GM12878 (cell line): ENCODE results near the gene SLC4A5. TPM values are rescaled to one million over a fixed set of nuclear protein-coding genes. Genes with fewer than 3 reads are reported as not detected.

Source experiments
- ATAC-seq: fragments of 200-7000 bp; cut with Tn5 transposase; 3 replicates; pipeline ENCODE4 v1.9.1; 2020; ENCODE audit warnings: mild to moderate bottlenecking, moderate library complexity
- BruUV-seq: library from RNA; stranded (reverse); fragments of 400-500 nt; replicated peaks from 2 replicates; lab custom pipeline; 2021; lab: Mats Ljungman, UMichigan
- CTCF ChIA-PET: fragments of 300-600 bp; sonication (Branson Sonifier 250); formaldehyde crosslinking; extraction: SDS; loops from one replicate; lab custom pipeline; 2021; ENCODE audit warnings: inconsistent platforms; lab: Yijun Ruan, JAX
- POLR2A ChIA-PET: fragments of 350-600 bp; formaldehyde crosslinking; extraction: SDS; loops from one replicate; lab custom pipeline; 2021; ENCODE audit warnings: inconsistent platforms; lab: Charles Lee
- RAD21 ChIA-PET: fragments of 300-600 bp; sonication (Branson Sonifier 250); formaldehyde crosslinking; loops from one replicate; lab custom pipeline; 2023; ENCODE audit warnings: antibody characterized with exemption; ENCODE audit not compliant: unreplicated experiment; lab: Charles Lee
- SMC1A ChIA-PET: fragments of 300-600 bp; sonication (Branson Sonifier 250); formaldehyde crosslinking; loops from one replicate; lab custom pipeline; 2023; ENCODE audit not compliant: unreplicated experiment, uncharacterized antibody; lab: Charles Lee
- DNase-seq: peaks from one replicate; pipeline ENCODE4 v3.0.0-alpha.2; 2011; ENCODE audit warnings: low read depth, low spot score
- FAIRE-seq: peaks from 3 replicates; lab custom pipeline; 2011; peaks lifted over from hg19 to GRCh38; lab: Jason Lieb, UNC
- H2AFZ ChIP-seq: 2 replicates; pipeline ENCODE4 v1.6.0; 2011; ENCODE audit warnings: low read depth, low read length, control low read depth; ENCODE audit not compliant: control insufficient read depth
- H3K27ac ChIP-seq: 2 replicates; pipeline ENCODE4 v1.5.1; 2011; ENCODE audit warnings: control low read depth; ENCODE audit not compliant: control insufficient read depth, insufficient read depth
- H3K27me3 ChIP-seq, 2 experiments: replicated peaks in 1 of 2; 2 replicates each; pipeline versions ENCODE4 v1.6.0 to v1.6.1; 2011; ENCODE audit warnings: low read length in 1 of 2; ENCODE audit not compliant: control insufficient read depth in 2 of 2, insufficient read depth in 2 of 2
- H3K36me3 ChIP-seq, 2 experiments: 2 replicates each; pipeline ENCODE4 v1.5.1; 2011; ENCODE audit warnings: low read length in 1 of 2; ENCODE audit not compliant: control insufficient read depth in 2 of 2, insufficient read depth in 2 of 2
- H3K4me1 ChIP-seq: 2 replicates; pipeline ENCODE4 v1.6.1; 2011; ENCODE audit warnings: mild to moderate bottlenecking, low read length, moderate library complexity, mixed read lengths; ENCODE audit not compliant: control insufficient read depth, insufficient read depth
- H3K4me2 ChIP-seq: 2 replicates; pipeline ENCODE4 v1.6.0; 2011; ENCODE audit warnings: control low read depth; ENCODE audit not compliant: control insufficient read depth, insufficient read depth
- H3K4me3 ChIP-seq: fragments of 200-600 bp; sonication (generic); 2 replicates; pipeline ENCODE4 v1.5.1; 2016
- H3K79me2 ChIP-seq: 2 replicates; pipeline ENCODE4 v1.6.0; 2011; ENCODE audit warnings: low read length; ENCODE audit not compliant: control insufficient read depth, insufficient read depth
- H3K9ac ChIP-seq: 2 replicates; pipeline ENCODE4 v1.8.0; 2011; ENCODE audit warnings: low read length, control low read depth, mixed read lengths; ENCODE audit not compliant: control insufficient read depth, insufficient read depth
- H3K9me3 ChIP-seq: replicated peaks from 3 replicates; pipeline ENCODE4 v1.5.1; 2011; ENCODE audit warnings: mild to moderate bottlenecking, low read length; ENCODE audit not compliant: control insufficient read depth, insufficient read depth
- H4K20me1 ChIP-seq: 2 replicates; pipeline ENCODE4 v1.6.0; 2011; ENCODE audit not compliant: control insufficient read depth, insufficient read depth
- HDGF ChIP-seq: fragments of 450-650 bp; IDR thresholded peaks from 2 replicates; pipeline ENCODE4 v1.6.1; 2016; ENCODE audit warnings: antibody characterized with exemption
- KLF5 ChIP-seq: fragments of 450-650 bp; IDR thresholded peaks from 2 replicates; pipeline ENCODE4 v1.6.1; 2014; ENCODE audit warnings: mild to moderate bottlenecking; ENCODE audit not compliant: partially characterized antibody
- WGBS: methylation state at CpG from one replicate; pipeline ENCODE4 v1.1.6; 2016; ENCODE audit warnings: low lambda C conversion rate; ENCODE audit not compliant: insufficient replicate concordance, insufficient coverage; ENCODE audit errors: missing lambda C conversion rate; 5-methylcytosine and 5-hydroxymethylcytosine counted together
- in situ Hi-C: fragments of 300-500 bp; cut with MboI; formaldehyde crosslinking; loops from 9 replicates; pipeline ENCODE4 v1.14.3; 2018; ENCODE audit warnings: mixed read lengths
- intact Hi-C: fragments of 100-400 bp; cut with micrococcal nuclease; formaldehyde crosslinking; loops from one replicate; pipeline ENCODE4 v1.14.2; 2022; ENCODE audit not compliant: unreplicated experiment
- polyA plus RNA-seq, 11 experiments: library from polyadenylated mRNA; depleted of rRNA in 4 of 11; unstranded in 6 of 11; stranded (reverse) in 5 of 11; fragments of >200 nt; fragmentation: Nextera tagmentation in 4 of 11; fragmentation: Illumina TruSeq in 1 of 11; extraction: Ambion mirVana in 4 of 11; extraction: Trizol in 1 of 11; gene quantifications; 1 replicate in 1 of 11; 2 replicates in 10 of 11; pipeline versions ENCODE4 v1.2.1 to v1.2.3, GENCODE V29; 2011 to 2016; ENCODE audit warnings: inconsistent platforms in 2 of 11, missing spikeins in 2 of 11, low read depth in 1 of 11
- total RNA-seq, 4 experiments: library from RNA; depleted of rRNA in 3 of 4; stranded (reverse); fragments of >200 nt in 3 of 4; fragmentation: Illumina TruSeq in 1 of 4; extraction: Trizol in 1 of 4; gene quantifications; 2 replicates each; pipeline versions ENCODE4 v1.2.1 to v1.2.3, GENCODE V29; 2013 to 2021
- TF ChIP-seq, protein P1 (sequence below): fragments of 450-650 bp; conservative IDR thresholded peaks from 2 replicates; pipeline ENCODE4 v1.6.1; 2017; ENCODE audit warnings: mild to moderate bottlenecking, moderate library complexity

SLC4A5 gene
- total and polyA plus RNA-seq, 10 of the 15 experiments (the other 5 are each of a cell fraction or from before 2014, with no cell fraction given), result 0.15 to 4.7 (median 1.6) TPM

DNA sequence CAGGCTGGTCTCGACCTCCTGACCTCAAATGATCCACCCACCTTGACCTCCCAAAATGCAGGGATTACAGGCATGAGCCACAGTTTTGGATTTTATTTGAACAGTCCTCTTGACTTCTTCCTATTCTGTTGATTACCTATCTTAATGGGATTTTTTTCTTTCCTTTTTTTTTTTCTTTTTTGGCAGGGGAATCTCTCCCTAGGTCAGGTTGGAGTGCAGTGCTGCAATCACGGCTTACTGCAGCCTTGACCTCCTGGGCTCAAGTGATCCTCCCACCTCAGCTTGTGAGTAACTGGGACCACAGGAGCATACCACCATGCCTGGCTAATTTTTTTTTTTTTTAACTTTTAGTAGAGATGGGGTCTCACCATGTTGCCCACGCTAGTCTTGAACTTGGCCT lies 142.0 kb downstream of the SLC4A5 start:
- no peak overlapping the region for H2AFZ ChIP-seq
- peak overlapping the region; percentile 40 for H3K27ac ChIP-seq
- peak overlapping the region; percentile 96 for H3K4me3 ChIP-seq
- no peak for DNase-seq
- in situ Hi-C loops, result no loop called here
- POLR2A ChIA-PET, result interaction anchor here (0.6 to 6.4 kb wide), 7 partner anchors 9 to 586 kb away, joined by 3 to 83 read pairs (median 5); partner anchors contain the start of gene MOB1A
- ATAC-seq, result no peak
- RAD21 ChIA-PET, result interaction anchor here (0.8 to 4.6 kb wide), 6 partner anchors 9 to 373 kb away, joined by 3 to 39 read pairs (median 4); partner anchors contain the start of genes BOLA3, MOB1A and STAMBP
- H3K27me3 ChIP-seq, result no peaks in the 10 kb centered on the region
- H3K36me3 ChIP-seq, result peaks cover 0 to 2% of the 10 kb centered on the region in 2 experiments; a peak in 2 of 4 replicates
- WGBS, result 0% methylated on average over 3 of the region's 3 CpGs
- H3K4me1 ChIP-seq, result peaks cover 22% of the 10 kb centered on the region
- SMC1A ChIA-PET, result interaction anchor here (0.9 to 3.4 kb wide), 8 partner anchors 9 to 54 kb away, joined by 3 to 20 read pairs (median 6); partner anchors contain the start of genes BOLA3 and MOB1A
- intact Hi-C loops, result loop anchor here (5.0 kb wide), 1 partner anchor 34 kb away; no protein-coding TSS in a partner anchor
- H3K4me2 ChIP-seq, result peak overlapping the region; percentile 73
- BruUV-seq, result no TSS peak
- no peak for FAIRE-seq
- H4K20me1 ChIP-seq, result peaks cover 3% of the 10 kb centered on the region; the same call in 1 of the 2 replicates
- H3K9me3 ChIP-seq, result no peaks in the 10 kb centered on the region
- CTCF ChIA-PET, result interaction anchor here (0.7 to 7.8 kb wide), 6 partner anchors 14 to 377 kb away, joined by 3 to 90 read pairs (median 8); partner anchors contain the start of genes BOLA3 and MOB1A
- H3K9ac ChIP-seq, result peak overlapping the region; percentile 10; the same call in 1 of the 2 replicates
- peaks cover 80% of the 10 kb centered on the region for H3K79me2 ChIP-seq
- 0 out of 2 replicates have a peak, but pooled peaks have one; percentile 43 for TF ChIP-seq HDGF
- no peak for TF ChIP-seq KLF5
- TF ChIP-seq, protein P1, sequence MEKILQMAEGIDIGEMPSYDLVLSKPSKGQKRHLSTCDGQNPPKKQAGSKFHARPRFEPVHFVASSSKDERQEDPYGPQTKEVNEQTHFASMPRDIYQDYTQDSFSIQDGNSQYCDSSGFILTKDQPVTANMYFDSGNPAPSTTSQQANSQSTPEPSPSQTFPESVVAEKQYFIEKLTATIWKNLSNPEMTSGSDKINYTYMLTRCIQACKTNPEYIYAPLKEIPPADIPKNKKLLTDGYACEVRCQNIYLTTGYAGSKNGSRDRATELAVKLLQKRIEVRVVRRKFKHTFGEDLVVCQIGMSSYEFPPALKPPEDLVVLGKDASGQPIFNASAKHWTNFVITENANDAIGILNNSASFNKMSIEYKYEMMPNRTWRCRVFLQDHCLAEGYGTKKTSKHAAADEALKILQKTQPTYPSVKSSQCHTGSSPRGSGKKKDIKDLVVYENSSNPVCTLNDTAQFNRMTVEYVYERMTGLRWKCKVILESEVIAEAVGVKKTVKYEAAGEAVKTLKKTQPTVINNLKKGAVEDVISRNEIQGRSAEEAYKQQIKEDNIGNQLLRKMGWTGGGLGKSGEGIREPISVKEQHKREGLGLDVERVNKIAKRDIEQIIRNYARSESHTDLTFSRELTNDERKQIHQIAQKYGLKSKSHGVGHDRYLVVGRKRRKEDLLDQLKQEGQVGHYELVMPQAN, result no peak
